Gastrocnemius medialis (tissue), 4 donors: ENCODE measurements around the gene CDCA4. TPM values are rescaled to one million over a fixed set of nuclear protein-coding genes. Genes with fewer than 3 reads are reported as not detected.

Experiments
- ATAC-seq, 2 donors: fragments of 150-250 bp; one replicate each; pipeline ENCODE4 v1.9.1; 2016
- DNase-seq, 2 donors: peaks; one replicate each; pipeline ENCODE4 v3.0.0-alpha.2; 2019
- H3K27ac ChIP-seq, 4 donors: fragments of 200-600 bp; sonication (generic); 1 replicate in 1 of 4; 2 replicates in 3 of 4; pipeline ENCODE4 v1.5.1; 2016 to 2018; ENCODE audit warnings: mild to moderate bottlenecking in 2 of 4, moderate library complexity in 1 of 4
- H3K27me3 ChIP-seq, 3 donors: fragments of 200-600 bp; sonication (generic) in 2 of 3; 1 replicate in 1 of 3; 2 replicates in 2 of 3; pipeline versions ENCODE4 v1.5.1 to v1.6.0; 2016 to 2019; ENCODE audit warnings: mild to moderate bottlenecking in 1 of 3, moderate library complexity in 1 of 3
- H3K36me3 ChIP-seq, 2 donors: fragments of 200-600 bp; sonication (generic) in 1 of 2; one replicate each; pipeline ENCODE4 v1.5.1; 2017 to 2018
- H3K4me1 ChIP-seq, 2 donors: fragments of 200-600 bp; sonication (generic) in 1 of 2; one replicate each; pipeline ENCODE4 v1.5.1; 2016 to 2017; ENCODE audit warnings: mild to moderate bottlenecking in 2 of 2
- H3K4me3 ChIP-seq, 4 donors: fragments of 200-600 bp; sonication (generic) in 3 of 4; 1 replicate in 1 of 4; 2 replicates in 3 of 4; pipeline ENCODE4 v1.5.1; 2016 to 2019; ENCODE audit warnings: mild to moderate bottlenecking in 2 of 4
- H3K9me3 ChIP-seq, 3 donors: fragments of 200-600 bp; sonication (generic) in 2 of 3; 1 replicate in 1 of 3; 2 replicates in 2 of 3; pipeline ENCODE4 v1.5.1; 2016 to 2019
- CTCF ChIP-seq, 5 experiments: fragments of 450-650 bp in 3 of 5; fragments of 200-600 bp in 2 of 5; sonication (generic) in 2 of 5; IDR thresholded peaks in 4 of 5; conservative IDR thresholded peaks in 1 of 5; 1 replicate in 4 of 5; 2 replicates in 1 of 5; pipeline ENCODE4 v1.5.1; 2016 to 2019; ENCODE audit warnings: antibody characterized with exemption in 5 of 5, mild to moderate bottlenecking in 3 of 5, moderate library complexity in 3 of 5
- POLR2A ChIP-seq, 2 donors: fragments of 450-650 bp; IDR thresholded peaks; one replicate each; pipeline ENCODE4 v1.6.1; 2017; ENCODE audit warnings: antibody characterized with exemption in 2 of 2, mild to moderate bottlenecking in 2 of 2, moderate library complexity in 2 of 2
- in situ Hi-C, 4 donors: fragments of 200-750 bp; cut with MboI; loops; one replicate each; pipeline versions ENCODE4 v1.15.0 to v1.8.0; 2017; ENCODE audit warnings: low sequenced_read_pairs in 4 of 4
- intact Hi-C: fragments of 100-400 bp; cut with DNase I; formaldehyde crosslinking; loops from one replicate; pipeline ENCODE4 v1.15.1; 2023; ENCODE audit warnings: low total_unique reads
- total RNA-seq, 4 donors: library from RNA; depleted of rRNA; stranded (reverse); fragments of >200 nt; gene quantifications; one replicate each; pipeline versions ENCODE4 v1.1.0 to v1.2.3, GENCODE V29; 2016

The CDCA4 gene
- total RNA-seq, 4 donors from 2014 or later, result 0.71 to 2.2 (median 1.8) TPM

- Histone ChIP-seq H3K4me3 (no peak overlapping the region), H3K4me1 (no peaks in the 10 kb centered on the region), H3K27ac (no peak overlapping the region), H3K27me3 (no peaks in the 10 kb centered on the region), H3K9me3 (no peaks in the 10 kb centered on the region), H3K36me3 (peaks cover 0 to 7% of the 10 kb centered on the region in 2 donors)
- in situ Hi-C loops, result no loop called here
- DNase-seq, result no peak
- ATAC-seq, result no peak
- intact Hi-C loops, result no loop called here
- no peak for TF ChIP-seq CTCF (IDR thresholded peaks at IDR 0.05 in 4 of 5, conservative IDR thresholded peaks at IDR 0.05 in 1 of 5)
- TF ChIP-seq POLR2A (IDR thresholded peaks at IDR 0.05), result no peak
Measured at GRCh38 chr14:105007593-105008264, 13.2 kb downstream of the CDCA4 start.

- Histone ChIP-seq H3K27me3 (no peaks in the 10 kb centered on the region), H3K9me3 (no peaks in the 10 kb centered on the region), H3K4me3 (no peak overlapping the region), H3K4me1 (no peaks in the 10 kb centered on the region), H3K36me3 (peaks cover 0 to 7% of the 10 kb centered on the region in 2 donors), H3K27ac (no peak overlapping the region)
- intact Hi-C loops (no loop called here), in situ Hi-C loops (no loop called here)
- ATAC-seq (no peak), DNase-seq (no peak)
- TF ChIP-seq POLR2A (IDR thresholded peaks at IDR 0.05) (no peak), CTCF (IDR thresholded peaks at IDR 0.05 in 4 of 5, conservative IDR thresholded peaks at IDR 0.05 in 1 of 5) (no peak)
Measured at GRCh38 chr14:105006831-105007592, 13.9 kb downstream of the CDCA4 start.

GRCh38 chr14:105005929-105006830 is 14.7 kb downstream of the CDCA4 start:
- in situ Hi-C loops, result no loop called here
- TF ChIP-seq POLR2A (IDR thresholded peaks at IDR 0.05) (no peak), CTCF (IDR thresholded peaks at IDR 0.05 in 4 of 5, conservative IDR thresholded peaks at IDR 0.05 in 1 of 5) (no peak)
- ATAC-seq (no peak), DNase-seq (no peak)
- Histone ChIP-seq H3K27me3 (no peaks in the 10 kb centered on the region), H3K4me1 (no peaks in the 10 kb centered on the region), H3K9me3 (no peaks in the 10 kb centered on the region), H3K36me3 (peaks cover 0 to 5% of the 10 kb centered on the region in 2 donors), H3K27ac (no peak overlapping the region), H3K4me3 (no peak overlapping the region)
- intact Hi-C loops, result no loop called here

GRCh38 chr14:105005329-105005928 is 15.5 kb downstream of the CDCA4 start:
- H3K4me1 ChIP-seq, result no peaks in the 10 kb centered on the region
- H3K36me3 ChIP-seq, result no peaks in the 10 kb centered on the region
- ATAC-seq (no peak), DNase-seq (no peak)
- no peaks in the 10 kb centered on the region for H3K27me3 ChIP-seq
- in situ Hi-C loops, result no loop called here
- intact Hi-C loops, result no loop called here
- no peak overlapping the region for H3K4me3 ChIP-seq
- TF ChIP-seq POLR2A (IDR thresholded peaks at IDR 0.05), result no peak
- no peak for TF ChIP-seq CTCF (IDR thresholded peaks at IDR 0.05 in 4 of 5, conservative IDR thresholded peaks at IDR 0.05 in 1 of 5)
- no peaks in the 10 kb centered on the region for H3K9me3 ChIP-seq
- no peak overlapping the region for H3K27ac ChIP-seq
